ENCODE results near the gene ADGRG6. TPM values are rescaled to one million over a fixed set of nuclear protein-coding genes. Genes with fewer than 3 reads are reported as not detected.

The ADGRG6 gene
- total and polyA plus RNA-seq, 8 donors, result 1.1 to 102 (median 8.9) TPM

DNA sequence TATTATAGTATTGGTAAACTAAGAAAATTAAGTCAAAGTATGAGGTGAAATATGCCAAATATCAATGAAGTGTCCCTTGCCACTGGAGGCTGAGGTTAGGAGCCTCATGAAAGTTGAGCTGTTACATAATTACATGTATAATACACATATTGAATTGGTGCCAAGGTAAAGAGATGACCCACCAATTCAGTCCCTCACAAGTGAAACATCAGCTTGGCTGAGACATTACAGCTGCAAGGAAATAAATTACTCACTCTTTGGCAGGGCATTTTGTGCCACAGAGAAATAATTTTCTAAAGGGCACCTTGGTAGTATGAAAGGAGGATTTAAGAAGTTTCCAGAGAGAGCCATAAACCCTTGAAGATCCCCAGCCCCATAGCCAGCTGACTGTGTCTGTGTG lies 127.4 kb downstream of the ADGRG6 start:
- intact Hi-C loops (cut with DNase I; ENCODE audit: low total_unique reads), result no loop called here
- H3K36me3 ChIP-seq, result no peaks in the 10 kb centered on the region
- H3K27me3 ChIP-seq, result no peaks in the 10 kb centered on the region
- no peak overlapping the region for H3K4me3 ChIP-seq
- DNase-seq, result no peak
- TF ChIP-seq POLR2A (IDR thresholded peaks at IDR 0.05), result no peak
- TF ChIP-seq, protein P1, sequence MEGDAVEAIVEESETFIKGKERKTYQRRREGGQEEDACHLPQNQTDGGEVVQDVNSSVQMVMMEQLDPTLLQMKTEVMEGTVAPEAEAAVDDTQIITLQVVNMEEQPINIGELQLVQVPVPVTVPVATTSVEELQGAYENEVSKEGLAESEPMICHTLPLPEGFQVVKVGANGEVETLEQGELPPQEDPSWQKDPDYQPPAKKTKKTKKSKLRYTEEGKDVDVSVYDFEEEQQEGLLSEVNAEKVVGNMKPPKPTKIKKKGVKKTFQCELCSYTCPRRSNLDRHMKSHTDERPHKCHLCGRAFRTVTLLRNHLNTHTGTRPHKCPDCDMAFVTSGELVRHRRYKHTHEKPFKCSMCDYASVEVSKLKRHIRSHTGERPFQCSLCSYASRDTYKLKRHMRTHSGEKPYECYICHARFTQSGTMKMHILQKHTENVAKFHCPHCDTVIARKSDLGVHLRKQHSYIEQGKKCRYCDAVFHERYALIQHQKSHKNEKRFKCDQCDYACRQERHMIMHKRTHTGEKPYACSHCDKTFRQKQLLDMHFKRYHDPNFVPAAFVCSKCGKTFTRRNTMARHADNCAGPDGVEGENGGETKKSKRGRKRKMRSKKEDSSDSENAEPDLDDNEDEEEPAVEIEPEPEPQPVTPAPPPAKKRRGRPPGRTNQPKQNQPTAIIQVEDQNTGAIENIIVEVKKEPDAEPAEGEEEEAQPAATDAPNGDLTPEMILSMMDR (IDR thresholded peaks at IDR 0.05), result no peak
- TF ChIP-seq EP300 (IDR thresholded peaks at IDR 0.05), result no peak
- no peak for TF ChIP-seq POLR2AphosphoS5 (IDR thresholded peaks at IDR 0.05)
- no peaks in the 10 kb centered on the region for H3K9me3 ChIP-seq
- no peaks in the 10 kb centered on the region for H3K4me1 ChIP-seq
- no peak overlapping the region for H3K27ac ChIP-seq

DNA sequence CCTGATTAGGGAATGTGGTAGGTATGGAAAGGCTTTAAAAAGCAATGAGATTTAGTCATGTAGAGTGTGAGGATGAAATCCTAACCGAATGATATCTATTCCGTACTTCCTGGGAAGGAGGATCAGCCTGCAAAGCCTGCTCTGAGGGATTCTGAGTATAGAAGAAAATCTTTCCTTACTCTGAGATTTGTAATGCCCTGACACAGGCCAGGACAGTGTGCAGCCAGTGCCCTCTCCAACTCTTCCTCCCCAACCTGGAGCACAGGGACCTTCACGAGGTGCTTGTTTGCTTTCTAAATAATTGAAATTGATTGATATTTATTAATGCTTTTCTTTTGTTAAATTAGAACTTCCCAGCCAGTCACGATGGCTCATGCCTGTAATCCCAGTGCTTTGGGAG lies 131.6 kb downstream of the ADGRG6 start:
- WGBS, 5 donors, result 81 to 90% (median 86%) methylated on average over 4 of the region's 4 CpGs
- Histone ChIP-seq H3K9me3 (no peaks in the 10 kb centered on the region), H3K4me1 (no peaks in the 10 kb centered on the region), H3K27me3 (no peaks in the 10 kb centered on the region), H3K4me3 (no peak overlapping the region), H3K27ac (no peak overlapping the region), H3K36me3 (no peaks in the 10 kb centered on the region)
- no peak for DNase-seq
- intact Hi-C loops (cut with DNase I; ENCODE audit: low total_unique reads), result no loop called here
- TF ChIP-seq POLR2AphosphoS5 (IDR thresholded peaks at IDR 0.05) (no peak), EP300 (IDR thresholded peaks at IDR 0.05) (no peak), POLR2A (IDR thresholded peaks at IDR 0.05) (no peak)
- TF ChIP-seq, protein P1 (IDR thresholded peaks at IDR 0.05), result no peak

DNA sequence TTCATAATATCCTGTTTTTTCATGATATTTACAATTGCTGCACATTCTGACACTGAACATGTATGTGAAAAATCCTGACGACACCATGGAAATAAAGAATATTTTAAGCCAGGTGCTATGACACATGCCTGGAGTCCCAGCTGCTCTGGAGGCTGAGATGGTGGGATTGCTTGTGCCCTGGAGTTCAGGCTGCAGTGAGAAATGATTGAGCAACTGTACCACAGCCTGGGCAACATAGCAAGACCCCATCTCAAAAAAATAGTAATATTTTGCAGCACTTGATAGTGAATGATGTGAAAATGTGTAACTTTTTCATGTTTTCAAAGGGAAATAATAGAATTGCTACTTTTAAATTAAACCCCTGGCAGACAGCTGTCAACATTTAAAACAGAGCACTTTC lies 137.1 kb downstream of the ADGRG6 start:
- WGBS, 5 donors, result 80 to 93% (median 90%) methylated on average over 1 of the region's 1 CpG
- H3K27ac ChIP-seq, result no peak overlapping the region
- intact Hi-C loops (cut with DNase I; ENCODE audit: low total_unique reads), result no loop called here
- no peaks in the 10 kb centered on the region for H3K27me3 ChIP-seq
- DNase-seq, result no peak
- H3K36me3 ChIP-seq, result no peaks in the 10 kb centered on the region
- TF ChIP-seq, protein P1 (IDR thresholded peaks at IDR 0.05), result no peak
- TF ChIP-seq POLR2A (IDR thresholded peaks at IDR 0.05), result no peak
- H3K4me1 ChIP-seq, result no peaks in the 10 kb centered on the region
- H3K4me3 ChIP-seq, result no peak overlapping the region
- H3K9me3 ChIP-seq, result no peaks in the 10 kb centered on the region

DNA sequence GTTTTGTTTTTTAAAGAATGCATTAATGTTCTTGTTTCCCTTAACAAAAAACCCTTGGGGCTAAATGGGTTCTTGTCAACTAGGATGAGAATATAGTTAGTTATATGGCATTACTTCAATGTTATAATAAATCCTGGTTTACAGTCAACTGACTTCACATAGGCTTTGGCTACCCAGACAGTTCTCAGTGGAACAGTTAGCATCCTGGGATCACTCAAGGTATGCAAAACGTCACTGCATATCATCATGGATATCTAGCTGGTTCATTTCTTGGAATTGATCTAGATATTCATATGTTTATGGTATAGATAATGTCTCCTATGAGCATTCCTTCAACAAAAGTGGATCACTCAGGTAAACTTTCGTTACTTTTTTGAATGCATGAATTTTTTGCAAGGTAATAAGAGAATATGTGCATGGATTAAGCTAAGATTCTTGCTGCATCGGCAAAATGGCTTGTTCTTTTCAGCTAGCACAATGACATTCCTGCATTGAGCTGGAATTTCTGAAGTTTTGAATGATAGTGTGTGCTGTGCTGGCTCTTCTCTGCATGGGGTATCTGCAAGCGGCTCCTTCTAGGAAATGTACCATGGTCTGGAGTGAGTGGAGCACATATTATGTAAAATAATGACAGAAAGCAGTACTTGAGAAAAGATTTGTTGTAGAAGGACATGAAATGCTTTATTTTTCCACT lies 138.9 kb downstream of the ADGRG6 start:
- DNase-seq, result no peak
- no peak overlapping the region for H3K4me3 ChIP-seq
- no peaks in the 10 kb centered on the region for H3K4me1 ChIP-seq
- intact Hi-C loops (cut with DNase I; ENCODE audit: low total_unique reads), result no loop called here
- H3K27ac ChIP-seq, result no peak overlapping the region
- TF ChIP-seq POLR2A (IDR thresholded peaks at IDR 0.05) (no peak), POLR2AphosphoS5 (IDR thresholded peaks at IDR 0.05) (no peak), EP300 (IDR thresholded peaks at IDR 0.05) (no peak)
- TF ChIP-seq, protein P1 (IDR thresholded peaks at IDR 0.05), result no peak
- WGBS, 5 donors, result 60 to 85% (median 73%) methylated on average over 4 of the region's 4 CpGs
- no peaks in the 10 kb centered on the region for H3K9me3 ChIP-seq
- no peaks in the 10 kb centered on the region for H3K27me3 ChIP-seq
- H3K36me3 ChIP-seq, result no peaks in the 10 kb centered on the region
